GM21528 (cell line): Measurements from ENCODE around the gene ATAD3B.
"Not testable (repeated sequence)": the region's sequence is repeated elsewhere in the genome, so short reads cannot be mapped to it uniquely, and the experiment has no call there.

Experiments used
- ATAC-seq: cut with Tn5 transposase; IDR thresholded peaks from one replicate; pipeline ENCODE4 v1.9.1; 2021; ENCODE audit warnings: mild to moderate bottlenecking, moderate library complexity; ENCODE audit not compliant: unreplicated experiment, low FRiP score

The ATAD3B gene

DNA sequence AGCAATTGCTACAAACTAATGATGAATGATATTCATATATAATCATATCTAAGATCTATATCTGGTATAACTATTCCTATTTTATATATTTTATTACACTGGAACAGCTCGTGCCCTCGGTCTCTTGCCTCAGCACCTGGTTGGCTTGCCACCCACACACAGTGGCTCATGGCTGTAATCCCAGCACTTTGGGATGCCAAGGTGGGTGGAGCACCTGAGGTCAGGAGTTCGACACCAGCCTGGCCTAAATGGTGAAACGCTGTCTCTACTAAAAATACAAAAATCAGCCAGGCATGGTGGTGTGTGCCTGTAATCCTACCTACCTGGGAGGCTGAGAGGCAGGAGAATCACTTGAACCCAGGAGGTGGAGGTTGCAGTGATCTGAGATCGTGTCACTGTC lies 34.2 kb downstream of the ATAD3B start:
- not testable (repeated sequence) for ATAC-seq

DNA sequence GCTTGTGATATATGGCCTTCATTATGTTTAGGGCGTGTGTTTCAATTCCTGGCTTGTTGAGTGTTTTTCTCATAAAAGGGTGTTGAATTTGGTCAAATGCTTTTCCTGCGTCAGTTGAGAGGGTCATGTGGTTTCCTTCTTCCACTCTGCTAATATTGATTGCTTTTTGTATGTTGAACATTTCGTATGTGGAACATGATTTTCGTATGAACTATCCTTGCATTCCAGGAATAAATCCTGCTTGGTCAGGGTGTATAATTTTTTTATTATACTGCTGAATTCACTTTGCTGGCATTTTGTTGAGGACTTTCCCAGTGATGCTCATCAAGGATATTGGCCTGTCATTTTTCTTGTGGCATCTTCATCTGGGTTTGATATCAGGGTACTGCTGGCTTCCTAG lies 35.7 kb downstream of the ATAD3B start:
- ATAC-seq, result no peak

DNA sequence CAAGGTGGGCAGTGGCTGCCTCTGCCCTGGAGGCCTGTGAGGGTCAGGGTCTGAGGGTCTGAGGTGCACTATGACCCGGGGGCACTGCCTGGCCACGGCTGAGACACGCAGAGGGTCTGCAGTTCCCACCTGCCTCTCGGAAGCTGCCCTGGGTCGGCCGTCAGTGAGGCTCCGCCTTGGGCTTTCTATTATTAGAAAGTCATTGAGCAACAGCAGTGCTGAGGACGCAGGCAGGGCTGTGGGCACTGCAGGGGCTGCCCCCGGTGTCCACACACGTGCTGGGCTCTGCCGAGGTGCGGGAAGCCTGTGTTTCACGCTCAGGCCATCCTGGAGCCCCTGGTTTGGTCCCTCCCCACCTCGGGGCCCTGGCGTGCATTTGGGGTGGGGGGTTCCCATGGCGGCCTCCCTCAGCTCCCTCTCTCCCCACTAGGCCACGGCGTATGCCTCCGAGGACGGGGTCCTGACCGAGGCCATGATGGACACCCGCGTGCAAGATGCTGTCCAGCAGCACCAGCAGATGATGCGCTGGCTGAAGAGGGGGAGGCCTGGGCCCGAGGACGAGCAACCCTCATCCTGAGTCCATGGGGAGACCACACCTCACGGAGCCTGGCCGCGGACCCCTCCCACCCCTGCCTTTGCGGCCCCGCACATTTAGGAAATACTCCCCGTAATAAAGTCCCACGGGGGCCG lies 37.4 kb downstream of the ATAD3B start:
- not testable (repeated sequence) for ATAC-seq

DNA sequence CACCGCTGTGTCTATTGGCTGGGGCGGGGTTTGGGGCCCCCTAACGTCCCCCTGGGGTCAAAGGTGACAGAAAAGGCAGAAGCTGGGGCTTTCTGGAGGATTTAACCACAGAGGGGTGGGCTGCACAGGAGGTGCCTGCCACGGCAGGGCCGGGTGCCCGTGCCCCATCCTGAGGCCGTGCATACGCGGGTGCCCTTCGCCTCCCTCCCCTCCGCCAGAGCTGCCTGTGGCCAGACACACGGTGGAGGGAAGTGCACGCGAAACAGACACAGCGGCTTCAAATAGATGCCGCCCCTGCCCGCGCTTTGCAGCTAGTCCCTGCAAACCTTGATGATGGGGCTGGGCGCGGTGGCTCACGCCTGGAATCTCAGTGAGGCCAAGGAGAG lies 37.9 kb downstream of the ATAD3B start:
- not testable (repeated sequence) for ATAC-seq

DNA sequence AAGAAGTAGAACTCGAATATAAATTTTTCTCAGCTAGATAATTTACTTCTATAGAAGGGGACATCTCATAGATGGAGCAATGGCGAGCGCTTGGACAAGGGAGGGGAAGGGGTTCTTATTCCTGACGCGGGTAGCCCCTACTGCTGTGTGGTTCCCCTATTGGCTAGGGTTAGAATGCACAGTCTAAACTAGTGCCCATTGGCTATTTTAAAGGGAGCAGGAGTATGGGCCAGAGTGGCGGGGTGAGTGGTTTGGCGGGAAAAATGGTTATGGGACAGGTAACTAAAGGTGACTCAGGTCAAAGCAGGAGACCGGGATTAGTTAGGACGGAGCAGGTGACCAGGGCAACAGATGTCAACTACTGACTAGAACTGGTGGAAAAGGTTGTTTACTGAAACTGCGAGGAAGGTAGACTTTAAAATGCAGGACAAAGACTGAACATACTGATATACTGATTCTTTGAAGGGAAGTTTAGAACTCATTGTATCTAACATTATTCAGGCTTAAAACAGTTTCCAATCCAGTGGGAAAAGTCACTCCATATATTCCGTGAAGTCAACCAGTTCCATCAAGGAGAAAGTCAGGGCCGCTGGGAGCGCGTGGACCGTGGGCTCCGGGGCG lies 39.5 kb downstream of the ATAD3B start:
- no peak for ATAC-seq

DNA sequence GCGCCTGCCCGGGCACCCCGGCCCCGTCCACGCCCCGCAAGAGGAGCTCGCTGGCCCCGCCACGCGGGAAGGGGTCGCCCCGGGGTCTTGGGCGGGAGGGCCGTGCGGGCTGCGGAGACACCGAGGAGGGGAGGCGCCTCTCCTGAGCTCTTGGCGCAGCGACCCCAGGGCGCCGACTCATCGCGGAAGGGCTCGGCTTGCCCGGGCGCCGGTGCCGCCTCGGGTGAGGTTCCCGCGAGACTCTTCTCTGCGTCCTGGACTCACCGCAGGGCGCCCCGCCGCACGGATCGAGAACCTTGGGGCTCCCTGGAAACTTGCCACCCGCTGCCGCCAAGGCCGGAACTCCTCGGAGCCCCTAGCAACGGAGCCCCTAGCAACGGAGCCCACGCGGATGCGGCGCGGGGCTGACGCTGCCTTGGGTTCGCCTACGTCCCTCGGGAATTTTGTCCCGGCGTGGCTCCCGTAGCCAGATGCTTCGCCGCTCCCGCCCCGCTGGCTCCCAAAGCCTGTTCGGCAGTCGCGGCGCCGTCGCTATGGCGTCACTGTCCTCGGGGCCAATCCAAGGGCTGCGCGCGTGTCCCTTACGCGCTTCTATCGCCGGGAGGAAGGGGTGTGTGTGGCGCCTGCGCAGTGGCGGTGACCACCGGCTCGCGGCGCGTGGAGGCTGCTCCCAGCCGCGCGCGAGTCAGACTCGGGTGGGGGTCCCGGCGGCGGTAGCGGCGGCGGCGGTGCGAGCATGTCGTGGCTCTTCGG lies 40.1 kb downstream of the ATAD3B start, which contains the start of gene ATAD3A:
Gene ATAD3A (plus strand): TSS at position 630 of the 753 bp plus-strand sequence. CDS start 107 bp downstream, at position 737.
- peak; percentile 69 for ATAC-seq

DNA sequence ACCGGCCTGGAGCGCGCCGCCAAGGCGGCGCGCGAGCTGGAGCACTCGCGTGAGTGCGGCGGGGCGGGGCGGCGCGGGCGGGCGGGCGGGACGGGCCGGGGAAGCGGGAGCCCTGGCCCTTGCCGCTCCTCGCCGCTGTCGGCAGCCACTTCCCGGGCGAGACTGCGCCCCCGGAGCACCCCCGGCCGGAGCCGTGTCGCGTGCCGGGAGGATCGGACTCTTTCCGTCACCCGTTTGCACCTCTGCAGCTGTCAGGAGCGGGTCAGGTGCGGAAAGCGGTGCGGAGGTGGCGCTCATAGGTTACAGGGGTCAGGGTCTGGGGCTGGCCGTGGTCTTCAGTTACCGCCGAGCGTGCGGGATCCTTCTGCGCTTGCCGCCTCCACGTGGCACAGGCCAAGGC lies 40.9 kb downstream of the ATAD3B start:
- ATAC-seq, result peak; percentile 16

DNA sequence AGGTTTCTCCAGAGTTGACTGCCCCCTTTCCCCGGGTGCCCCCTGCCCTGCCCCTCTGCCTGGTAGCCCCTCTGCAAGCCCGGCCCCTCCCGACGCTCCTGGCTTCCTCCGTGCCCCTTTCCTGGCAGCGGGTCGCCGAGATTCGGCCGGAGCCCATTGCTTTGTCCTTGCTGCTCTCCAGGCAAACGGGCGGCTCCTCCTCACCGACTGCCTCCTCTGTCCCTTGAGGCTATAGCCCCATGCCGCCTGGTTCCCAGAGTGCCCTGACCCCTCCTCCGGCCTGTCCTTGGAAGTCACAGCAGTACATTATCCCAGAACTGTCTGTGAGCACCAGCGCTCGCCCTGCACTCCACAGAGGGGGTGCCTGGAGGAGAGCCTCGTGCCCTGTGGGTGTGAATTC lies 42.1 kb downstream of the ATAD3B start:
- not testable (repeated sequence) for ATAC-seq

DNA sequence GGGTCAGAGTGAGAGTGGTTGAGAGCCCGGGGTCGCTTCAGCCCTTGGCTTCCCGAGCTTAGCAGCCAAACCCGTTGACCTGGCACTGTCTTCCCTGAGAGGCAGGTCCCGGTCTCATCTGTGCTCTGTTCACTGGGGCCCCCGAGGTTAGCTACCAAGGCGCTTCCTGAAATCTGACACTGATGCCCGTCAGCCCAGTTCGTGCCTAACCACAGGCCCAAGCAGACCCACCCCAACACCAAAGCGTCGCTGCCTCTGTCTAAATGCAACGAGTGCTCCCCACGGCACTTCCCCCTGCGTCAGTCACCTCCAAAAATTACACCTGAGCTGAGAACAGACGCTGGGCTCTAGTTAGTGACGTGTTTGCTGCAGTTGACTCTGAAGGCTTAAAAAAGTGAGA lies 42.8 kb downstream of the ATAD3B start:
- ATAC-seq, result not testable (repeated sequence)

DNA sequence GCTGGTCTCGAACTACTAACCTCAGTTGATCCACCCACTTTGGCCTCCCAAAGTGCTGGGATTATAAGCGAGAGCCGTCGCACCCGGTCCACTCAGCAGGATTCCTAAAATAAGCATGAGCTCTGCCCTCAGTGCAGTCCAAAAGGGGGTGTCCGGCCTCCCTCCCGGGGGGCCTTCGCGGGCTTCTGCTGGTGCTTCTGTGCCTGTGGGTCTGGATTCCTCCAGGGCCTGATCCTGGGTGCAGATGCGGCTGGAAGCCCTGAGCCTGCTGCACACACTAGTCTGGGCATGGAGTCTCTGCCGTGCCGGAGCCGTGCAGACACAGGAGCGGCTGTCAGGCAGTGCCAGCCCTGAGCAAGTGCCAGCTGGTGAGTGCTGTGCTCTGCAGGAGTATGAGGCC lies 45.4 kb downstream of the ATAD3B start:
- not testable (repeated sequence) for ATAC-seq

DNA sequence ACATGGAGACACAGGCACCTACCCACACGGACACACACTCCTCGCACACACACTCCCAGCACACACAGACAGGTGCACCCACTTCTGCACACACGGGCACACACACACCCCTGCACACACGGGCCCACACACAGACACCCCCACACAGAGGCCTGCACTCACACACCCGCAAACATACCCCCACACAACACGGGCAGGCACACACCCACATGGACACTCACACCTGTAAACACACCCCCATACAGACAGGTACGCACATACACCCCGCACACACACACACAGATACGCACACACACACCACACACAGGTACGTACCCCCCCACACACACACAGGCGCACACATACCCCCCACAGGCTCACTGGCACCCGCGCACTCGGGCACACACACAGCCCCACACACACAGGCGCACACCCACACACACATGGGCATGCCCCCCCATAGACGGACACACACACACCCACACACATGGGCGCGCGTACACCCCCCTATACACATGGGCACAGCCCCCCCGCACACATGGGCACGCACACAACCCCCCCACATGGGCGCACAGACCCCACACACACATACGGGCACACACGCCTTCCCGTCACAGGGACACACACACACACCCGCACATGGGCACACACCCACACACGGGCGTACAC lies 46.5 kb downstream of the ATAD3B start:
- ATAC-seq, result no peak

DNA sequence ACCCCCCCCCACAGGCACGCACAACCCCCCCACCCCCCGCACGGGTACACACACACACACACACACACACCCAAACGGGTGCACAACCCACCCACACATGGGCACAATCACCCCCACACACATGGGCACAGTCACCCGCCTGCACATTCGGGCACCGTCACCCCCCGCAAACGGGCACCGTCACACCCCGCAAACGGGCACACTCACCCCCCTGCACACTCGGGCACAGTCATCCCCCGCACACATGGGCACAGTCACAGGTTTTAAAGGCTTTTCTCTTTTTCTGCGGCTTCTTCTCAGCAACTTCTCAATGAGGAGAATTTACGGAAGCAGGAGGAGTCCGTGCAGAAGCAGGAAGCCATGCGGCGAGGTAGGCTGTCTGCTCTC lies 47.0 kb downstream of the ATAD3B start:
- not testable (repeated sequence) for ATAC-seq

DNA sequence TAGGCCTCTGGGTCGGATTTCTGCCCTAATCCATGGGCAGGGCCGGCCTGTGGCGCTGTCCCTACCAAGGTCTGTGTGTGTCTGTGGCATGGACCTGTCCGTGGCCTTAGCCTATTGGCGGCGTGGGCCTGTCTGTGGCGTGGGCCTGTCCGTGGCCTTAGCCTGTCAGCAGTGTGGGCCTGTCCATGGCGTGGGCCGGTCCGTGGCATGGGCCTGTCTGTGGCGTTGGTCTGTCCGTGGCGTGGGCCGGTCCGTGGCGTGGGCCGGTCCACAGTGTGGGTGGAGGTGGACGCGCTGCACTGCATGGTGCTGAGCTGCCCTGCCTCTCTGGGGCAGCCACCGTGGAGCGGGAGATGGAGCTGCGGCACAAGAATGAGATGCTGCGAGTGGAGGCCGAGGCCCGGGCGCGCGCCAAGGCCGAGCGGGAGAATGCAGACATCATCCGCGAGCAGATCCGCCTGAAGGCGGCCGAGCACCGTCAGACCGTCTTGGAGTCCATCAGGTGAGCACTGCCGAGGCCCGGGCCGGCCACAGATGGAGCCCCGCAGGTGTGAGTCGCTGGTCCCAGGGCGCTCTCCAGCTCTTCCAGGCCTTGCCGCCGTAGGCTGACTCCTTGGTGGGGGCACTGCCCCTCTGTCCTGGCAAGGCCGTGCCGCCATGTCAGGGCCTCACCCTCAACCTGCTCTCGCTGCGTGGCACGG lies 48.4 kb downstream of the ATAD3B start:
- not testable (repeated sequence) for ATAC-seq

DNA sequence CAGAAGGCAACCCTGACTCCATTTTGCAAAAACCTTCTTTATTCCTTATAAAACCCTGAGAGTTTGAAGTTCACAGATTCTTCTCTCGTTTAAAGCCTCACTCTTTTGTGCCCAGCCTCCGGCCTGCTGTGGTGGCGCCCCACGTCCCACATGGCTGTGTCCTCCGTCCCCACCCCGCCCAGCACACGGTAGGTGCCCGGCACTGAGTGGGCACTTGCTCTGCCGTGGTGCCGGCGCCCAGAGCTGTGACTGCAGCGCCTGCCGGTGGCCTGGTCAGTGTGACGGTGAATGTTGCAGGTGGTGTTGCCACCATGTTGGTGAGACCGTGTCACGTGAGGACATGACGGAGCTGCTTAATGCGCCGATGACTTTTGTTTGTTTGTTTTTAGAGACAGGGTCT lies 49.8 kb downstream of the ATAD3B start:
- no peak for ATAC-seq

DNA sequence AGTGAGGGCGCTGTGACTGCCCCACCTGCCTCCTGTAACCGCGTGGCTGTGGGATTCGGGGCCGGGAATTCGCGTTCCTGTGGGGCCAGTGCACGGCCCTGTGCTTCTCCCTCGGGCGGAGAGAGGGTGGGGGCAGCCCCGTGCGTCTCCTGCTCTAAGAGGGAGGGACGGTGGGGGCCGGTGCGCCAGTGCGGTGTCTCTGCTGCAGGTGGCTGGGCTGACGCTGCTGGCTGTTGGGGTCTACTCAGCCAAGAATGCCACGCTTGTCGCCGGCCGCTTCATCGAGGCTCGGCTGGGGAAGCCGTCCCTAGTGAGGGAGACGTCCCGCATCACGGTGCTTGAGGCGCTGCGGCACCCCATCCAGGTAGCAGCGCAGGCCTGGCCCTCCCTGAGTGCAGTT lies 51.0 kb downstream of the ATAD3B start:
- not testable (repeated sequence) for ATAC-seq

DNA sequence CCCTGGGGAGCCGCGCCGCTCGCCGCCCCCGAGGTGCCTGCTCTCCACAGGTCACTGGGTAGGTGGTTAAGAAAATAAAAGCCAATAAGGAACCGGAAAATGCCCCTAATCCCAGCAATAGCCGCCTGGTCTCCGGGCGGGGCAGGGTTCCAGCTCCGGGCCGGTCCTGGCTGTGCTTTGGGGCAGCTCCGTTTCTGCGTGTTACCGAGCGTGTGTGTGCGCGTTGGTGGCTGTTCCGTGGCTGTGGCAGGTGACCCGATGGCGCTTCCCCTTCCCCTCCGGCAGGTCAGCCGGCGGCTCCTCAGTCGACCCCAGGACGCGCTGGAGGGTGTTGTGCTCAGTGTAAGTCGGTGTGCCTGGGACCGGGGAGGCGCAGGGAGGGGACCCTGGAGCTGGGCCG lies 51.7 kb downstream of the ATAD3B start:
- not testable (repeated sequence) for ATAC-seq

DNA sequence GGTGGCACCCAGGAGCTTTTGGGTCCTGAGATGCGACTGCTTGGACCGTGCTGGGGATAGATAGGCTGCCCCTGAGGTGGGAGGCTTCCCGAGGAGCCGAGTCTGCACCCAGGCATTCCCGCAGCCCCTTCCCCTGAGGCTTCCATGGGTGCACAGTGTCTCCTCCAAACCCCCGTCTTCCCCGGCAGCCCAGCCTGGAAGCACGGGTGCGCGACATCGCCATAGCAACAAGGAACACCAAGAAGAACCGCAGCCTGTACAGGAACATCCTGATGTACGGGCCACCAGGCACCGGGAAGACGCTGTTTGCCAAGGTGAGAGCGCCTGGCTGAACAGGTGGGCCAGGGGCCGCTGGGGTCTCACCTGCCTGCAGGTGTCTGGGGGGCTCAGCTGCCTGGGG lies 52.1 kb downstream of the ATAD3B start:
- ATAC-seq, result not testable (repeated sequence)

DNA sequence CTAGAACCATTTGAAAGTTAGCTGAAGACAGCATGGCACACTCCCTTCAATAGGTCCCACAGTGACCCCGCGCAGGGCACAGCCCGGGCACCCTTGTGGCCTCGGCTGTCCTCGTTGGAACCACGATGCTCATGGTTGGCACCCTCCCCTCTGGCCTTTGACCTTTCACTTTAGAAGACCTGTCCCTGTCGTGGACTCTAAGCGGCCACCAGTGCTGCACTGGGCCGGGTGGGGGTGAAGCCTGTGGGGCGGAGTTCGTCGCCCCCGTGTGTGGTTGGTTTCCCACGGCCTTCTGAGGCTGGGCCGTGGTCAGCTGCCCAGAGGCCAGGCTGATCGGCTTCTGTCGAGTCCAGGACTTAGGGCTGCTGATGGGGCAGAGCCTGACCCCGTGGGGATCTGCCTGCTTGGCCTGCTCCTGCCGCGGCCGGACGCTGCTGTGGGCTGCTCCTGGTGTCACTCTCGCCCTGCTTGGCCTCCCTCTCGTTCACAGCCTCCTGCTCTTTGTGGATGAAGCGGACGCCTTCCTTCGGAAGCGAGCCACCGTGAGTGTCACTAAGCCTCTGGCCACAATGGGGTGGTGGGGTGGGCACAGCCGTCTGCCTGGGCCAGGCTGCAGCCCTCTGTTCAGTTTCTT lies 53.3 kb downstream of the ATAD3B start:
- not testable (repeated sequence) for ATAC-seq

DNA sequence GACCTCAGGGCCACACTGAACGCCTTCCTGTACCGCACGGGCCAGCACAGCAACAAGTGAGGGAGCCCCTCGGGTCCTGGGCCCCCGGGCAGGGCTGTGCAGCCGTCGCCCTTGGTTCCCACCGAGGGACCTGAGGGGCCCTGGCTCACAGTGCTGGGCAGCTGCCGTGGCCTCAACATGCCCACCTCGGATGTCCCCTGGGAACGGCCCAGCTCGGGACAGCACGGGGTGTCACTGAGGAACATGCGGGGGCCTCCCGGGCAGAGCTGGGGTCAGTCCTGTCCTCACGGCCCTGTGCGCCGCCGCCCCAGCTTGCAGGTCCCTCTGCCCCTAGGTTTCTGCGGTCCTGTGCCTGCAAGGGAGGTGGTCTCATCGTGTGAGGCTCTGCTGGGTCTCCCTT lies 54.9 kb downstream of the ATAD3B start:
- not testable (repeated sequence) for ATAC-seq
